Duodenal mucosa (tissue), 2 donors: Measurements from ENCODE around the gene GANAB.
"Not testable (repeated sequence)": the region's sequence is repeated elsewhere in the genome, so short reads cannot be mapped to it uniquely, and the experiment has no call there.

Source experiments
- H3K27ac ChIP-seq: one replicate; pipeline ENCODE4 v1.7.0; 2013; ENCODE audit warnings: low read depth, low read length
- H3K27me3 ChIP-seq, 2 donors: one replicate each; pipeline ENCODE4 v1.7.0; 2013; ENCODE audit warnings: low read length in 2 of 2, control low read depth in 1 of 2; ENCODE audit not compliant: insufficient read depth in 2 of 2, control insufficient read depth in 1 of 2
- H3K36me3 ChIP-seq, 2 donors: one replicate each; pipeline ENCODE4 v1.7.0; 2013; ENCODE audit warnings: low read length in 2 of 2, control low read depth in 1 of 2; ENCODE audit not compliant: insufficient read depth in 2 of 2, control insufficient read depth in 1 of 2
- H3K4me1 ChIP-seq, 2 donors: one replicate each; pipeline ENCODE4 v1.7.0; 2013; ENCODE audit warnings: low read length in 2 of 2, control low read depth in 1 of 2; ENCODE audit not compliant: insufficient read depth in 2 of 2, control insufficient read depth in 1 of 2
- H3K4me3 ChIP-seq, 2 donors: one replicate each; pipeline ENCODE4 v1.7.0; 2013; ENCODE audit warnings: low read length in 2 of 2, low read depth in 1 of 2
- H3K9ac ChIP-seq, 2 donors: one replicate each; pipeline ENCODE4 v1.7.0; 2013; ENCODE audit warnings: low read length in 2 of 2, low read depth in 1 of 2
- H3K9me3 ChIP-seq, 2 donors: one replicate each; pipeline ENCODE4 v1.7.0; 2013; ENCODE audit warnings: low read length in 2 of 2, control low read depth in 1 of 2; ENCODE audit not compliant: control insufficient read depth in 1 of 2

The GANAB gene

DNA sequence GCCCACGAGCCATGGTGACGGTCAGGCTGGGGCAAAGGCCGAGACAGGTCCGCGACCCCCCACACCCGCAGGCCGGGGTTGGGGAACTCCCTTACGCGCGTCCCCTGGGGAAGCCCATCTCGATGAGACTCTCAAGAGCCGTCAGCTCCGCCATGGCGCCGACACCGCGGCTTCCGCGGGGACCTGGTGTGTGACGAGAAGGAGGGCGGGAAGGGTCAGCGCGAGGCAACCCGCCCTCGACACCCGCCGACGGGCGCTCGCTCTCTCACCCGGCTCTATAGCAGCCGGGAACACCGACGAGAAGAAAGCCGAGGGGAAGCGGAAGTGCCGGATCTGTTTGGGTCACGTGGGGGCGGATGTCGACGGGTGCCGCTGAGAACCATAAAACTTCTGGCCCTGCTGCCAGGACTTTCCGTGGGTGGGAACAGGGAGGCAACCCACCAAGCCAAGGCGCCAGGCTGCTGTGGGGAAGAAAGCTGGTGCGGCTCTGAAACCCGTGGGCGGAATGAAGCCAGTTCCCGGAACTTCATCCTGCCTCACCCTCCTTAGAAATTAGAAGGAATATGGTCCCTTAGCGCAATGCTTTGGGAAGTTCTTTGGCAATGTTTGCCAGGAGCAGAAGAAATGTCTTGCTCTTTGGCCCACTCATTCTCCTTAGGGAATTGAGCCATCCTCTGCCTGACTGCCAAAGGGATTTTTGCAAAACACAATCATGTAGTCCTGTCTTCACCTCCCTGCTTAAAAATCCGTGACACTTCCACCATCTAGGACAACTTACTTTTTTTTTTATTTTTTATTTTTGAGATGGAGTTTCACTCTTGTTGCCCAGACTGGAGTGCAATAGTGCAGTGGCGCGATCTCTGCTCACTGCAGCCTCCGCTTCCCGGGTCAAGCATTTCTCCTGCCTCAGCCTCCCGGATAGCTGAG, 32.6 kb upstream of the GANAB start, which contains the start of gene UBXN1:
Gene UBXN1 (minus strand): TSS at position 304 of the 927 bp plus-strand sequence. CDS start 150 bp downstream, at position 154.
- Histone ChIP-seq H3K9ac (peak within 1 kb of the TSS; percentile 90 to 94), H3K36me3 (peaks cover 8 to 14% of the 10 kb centered on the region in 2 donors), H3K27me3 (no peaks in the 10 kb centered on the region), H3K9me3 (no peaks in the 10 kb centered on the region), H3K4me3 (peak within 1 kb of the TSS; percentile 97 to 99), H3K27ac (peak within 1 kb of the TSS; percentile 81), H3K4me1 (peaks cover 16 to 17% of the 10 kb centered on the region in 2 donors)

- Histone ChIP-seq H3K27ac (peak overlapping the region; percentile 81), H3K4me1 (peaks cover 18 to 20% of the 10 kb centered on the region in 2 donors), H3K27me3 (no peaks in the 10 kb centered on the region), H3K9me3 (no peaks in the 10 kb centered on the region), H3K36me3 (peaks cover 10 to 14% of the 10 kb centered on the region in 2 donors), H3K4me3 (peak overlapping the region; percentile 97 to 99), H3K9ac (peak overlapping the region; percentile 90 to 94)
Measured at GRCh38 chr11:62678433-62678769, 32.0 kb upstream of the GANAB start.

- H3K9me3 ChIP-seq: no peaks in the 10 kb centered on the region
- peak overlapping the region; percentile 90 to 94 for H3K9ac ChIP-seq
- H3K27me3 ChIP-seq: no peaks in the 10 kb centered on the region
- H3K4me3 ChIP-seq: peak overlapping the region; percentile 97 to 99
- no peak overlapping the region for H3K27ac ChIP-seq
- peaks cover 25 to 27% of the 10 kb centered on the region in 2 donors for H3K4me1 ChIP-seq
- H3K36me3 ChIP-seq: peaks cover 14% of the 10 kb centered on the region in 2 donors
Measured at GRCh38 chr11:62677714-62678113, 31.3 kb upstream of the GANAB start.

DNA sequence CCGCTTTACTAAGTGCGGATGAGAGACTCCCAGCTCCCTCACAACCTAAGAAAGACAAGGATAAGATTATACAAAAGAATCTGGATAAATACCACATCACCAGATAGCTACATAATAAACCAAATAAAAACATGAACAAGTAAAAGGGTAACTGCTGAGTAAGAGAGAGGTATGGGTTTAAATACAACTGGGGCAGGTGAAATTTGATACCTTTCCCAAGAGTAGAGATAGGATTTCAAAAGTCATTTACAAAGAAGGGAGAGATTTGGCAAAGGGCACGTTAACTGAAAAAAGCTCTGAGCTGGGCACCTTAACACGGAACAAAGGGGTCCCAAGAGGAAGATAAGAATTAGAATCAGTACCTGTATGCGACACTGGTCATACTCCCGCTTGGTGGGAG, 30.7 kb upstream of the GANAB start:
- H3K36me3 ChIP-seq: peaks cover 14% of the 10 kb centered on the region in 2 donors
- no peak overlapping the region for H3K27ac ChIP-seq
- H3K4me1 ChIP-seq: peaks cover 29 to 32% of the 10 kb centered on the region in 2 donors

GRCh38 chr11:62676698-62677097, 30.3 kb upstream of the GANAB start:
- Histone ChIP-seq H3K9ac (peak overlapping the region in 1 of 2 donors; percentile 9), H3K27me3 (no peaks in the 10 kb centered on the region), H3K9me3 (no peaks in the 10 kb centered on the region), H3K36me3 (peaks cover 14% of the 10 kb centered on the region in 2 donors), H3K27ac (no peak overlapping the region), H3K4me1 (peaks cover 29 to 37% of the 10 kb centered on the region in 2 donors), H3K4me3 (no peak overlapping the region)

More for the DNA sequence above, 30.7 kb upstream of the GANAB start:
- Histone ChIP-seq H3K27me3 (no peaks in the 10 kb centered on the region), H3K9ac (no peak overlapping the region), H3K4me3 (no peak overlapping the region), H3K9me3 (no peaks in the 10 kb centered on the region)

- Histone ChIP-seq H3K4me1 (peaks cover 29 to 46% of the 10 kb centered on the region in 2 donors), H3K36me3 (peaks cover 14% of the 10 kb centered on the region in 2 donors)
- not testable (repeated sequence) for H3K9me3 ChIP-seq, H3K9ac ChIP-seq, H3K27me3 ChIP-seq, H3K27ac ChIP-seq, H3K4me3 ChIP-seq
Measured at GRCh38 chr11:62675415-62675814, 29.0 kb upstream of the GANAB start.

DNA sequence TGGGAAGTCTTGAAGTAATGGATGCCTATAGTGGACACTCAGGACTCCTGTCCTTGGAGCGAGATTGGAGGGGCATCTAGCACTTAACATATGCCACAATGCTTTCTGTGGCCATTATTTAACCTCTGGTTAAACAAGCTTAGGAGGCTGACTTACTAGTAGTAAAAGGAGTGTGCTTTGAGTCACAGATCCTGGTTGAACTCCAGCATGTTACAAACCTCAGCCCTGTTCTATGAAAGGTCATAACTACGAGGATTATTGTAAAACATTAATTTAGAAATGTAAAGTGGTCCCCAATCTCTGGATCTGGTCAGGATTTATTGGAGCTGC, 26.7 kb upstream of the GANAB start:
- Histone ChIP-seq H3K36me3 (peaks cover 14% of the 10 kb centered on the region in 2 donors), H3K4me3 (peak overlapping the region; percentile 45 to 99), H3K9ac (peak overlapping the region in 1 of 2 donors; percentile 26), H3K9me3 (no peaks in the 10 kb centered on the region), H3K27me3 (no peaks in the 10 kb centered on the region), H3K27ac (no peak overlapping the region), H3K4me1 (peaks cover 37 to 51% of the 10 kb centered on the region in 2 donors)

- Histone ChIP-seq H3K9ac (peak within 1 kb of the TSS; percentile 92 to 96), H3K9me3 (no peaks in the 10 kb centered on the region), H3K4me1 (peaks cover 42 to 53% of the 10 kb centered on the region in 2 donors), H3K36me3 (peaks cover 7 to 12% of the 10 kb centered on the region in 2 donors), H3K27me3 (no peaks in the 10 kb centered on the region), H3K27ac (peak within 1 kb of the TSS; percentile 80), H3K4me3 (peak within 1 kb of the TSS; percentile 84 to 99)
Measured at GRCh38 chr11:62671608-62672389, 25.4 kb upstream of the GANAB start, which contains the start of the genes LBHD1 and UQCC3. Gene LBHD1 (minus strand): TSS chr11:62672267. CDS start chr11:62670031, 2,236 bp downstream. Gene UQCC3 (plus strand): TSS chr11:62671673. CDS start chr11:62671746, 73 bp downstream.

DNA sequence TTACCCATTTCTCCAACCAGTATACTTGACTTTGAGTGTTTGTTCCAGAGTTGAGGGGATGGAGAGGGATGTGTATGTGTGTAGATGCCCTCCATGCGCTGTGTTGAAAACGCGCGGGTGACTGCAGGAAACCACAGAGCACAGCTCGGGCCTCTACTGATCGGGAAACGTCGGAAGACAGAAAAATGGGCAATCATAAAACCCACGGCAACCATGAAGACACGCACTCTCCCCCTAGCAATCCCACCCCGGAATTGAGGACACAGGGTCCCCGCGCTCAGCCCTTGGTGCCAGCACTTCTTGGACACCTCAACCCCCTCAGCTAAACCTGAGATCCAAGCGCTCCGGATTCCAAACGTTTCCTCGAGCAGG, 24.8 kb upstream of the GANAB start:
- Histone ChIP-seq H3K27ac (peak overlapping the region; percentile 80), H3K36me3 (peaks cover under 1 to 6% of the 10 kb centered on the region in 2 donors), H3K9ac (peak overlapping the region; percentile 92 to 96), H3K27me3 (no peaks in the 10 kb centered on the region), H3K4me3 (peak overlapping the region; percentile 84 to 99), H3K4me1 (peaks cover 43 to 59% of the 10 kb centered on the region in 2 donors), H3K9me3 (no peaks in the 10 kb centered on the region)
